ENCODE data around the gene IGF2. TPM values are rescaled to one million over a fixed set of nuclear protein-coding genes. Genes with fewer than 3 reads are reported as not detected.

The IGF2 gene
- total RNA-seq, 1 donor from 2014 or later = 56.5 TPM

DNA sequence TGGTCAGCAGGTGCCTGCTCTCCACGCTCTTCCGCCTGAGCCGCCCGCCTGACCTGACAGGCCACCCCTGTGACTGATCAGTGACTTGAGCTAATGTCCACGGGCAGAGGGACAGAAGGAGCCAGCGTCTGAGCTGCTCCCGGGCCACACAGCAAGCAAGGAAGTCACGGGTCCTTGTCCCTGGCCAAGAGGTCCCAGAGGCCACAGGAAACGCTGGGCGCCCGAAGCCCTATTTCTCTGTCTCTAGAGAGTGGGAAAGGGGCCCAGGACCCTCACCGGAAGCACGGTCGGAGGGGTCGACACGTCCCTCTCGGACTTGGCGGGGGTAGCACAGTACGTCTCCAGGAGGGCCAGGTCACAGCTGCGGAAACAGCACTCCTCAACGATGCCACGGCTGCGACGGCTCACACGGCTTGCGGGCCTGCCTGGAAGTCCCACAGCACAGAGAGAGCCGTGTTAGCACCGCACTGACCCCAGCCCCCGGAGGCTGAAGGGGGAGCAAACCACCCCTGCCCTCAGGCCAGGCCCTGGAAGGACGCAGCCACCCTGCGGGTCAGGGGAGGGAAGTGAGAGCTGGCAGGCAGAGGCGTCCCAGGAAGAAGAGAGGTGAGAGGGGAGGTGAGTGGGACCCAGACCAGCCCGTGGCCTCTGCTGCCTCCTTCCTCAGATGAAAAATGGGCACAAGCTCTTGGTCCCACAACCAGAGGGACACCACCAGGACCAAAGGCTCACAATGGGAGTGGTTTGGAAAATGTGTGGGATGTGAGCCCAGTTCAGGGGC is 5.8 kb downstream of the IGF2 start:
- no peaks in the 10 kb centered on the region for H3K27me3 ChIP-seq
- no peak overlapping the region for H3K27ac ChIP-seq
- TF ChIP-seq POLR2AphosphoS5 (IDR thresholded peaks at IDR 0.05; ENCODE audit: insufficient read depth in 1 of 2, low read depth in 1 of 2) (no peak), POLR2A (IDR thresholded peaks at IDR 0.05) (no peak)
- TF ChIP-seq, protein P1, sequence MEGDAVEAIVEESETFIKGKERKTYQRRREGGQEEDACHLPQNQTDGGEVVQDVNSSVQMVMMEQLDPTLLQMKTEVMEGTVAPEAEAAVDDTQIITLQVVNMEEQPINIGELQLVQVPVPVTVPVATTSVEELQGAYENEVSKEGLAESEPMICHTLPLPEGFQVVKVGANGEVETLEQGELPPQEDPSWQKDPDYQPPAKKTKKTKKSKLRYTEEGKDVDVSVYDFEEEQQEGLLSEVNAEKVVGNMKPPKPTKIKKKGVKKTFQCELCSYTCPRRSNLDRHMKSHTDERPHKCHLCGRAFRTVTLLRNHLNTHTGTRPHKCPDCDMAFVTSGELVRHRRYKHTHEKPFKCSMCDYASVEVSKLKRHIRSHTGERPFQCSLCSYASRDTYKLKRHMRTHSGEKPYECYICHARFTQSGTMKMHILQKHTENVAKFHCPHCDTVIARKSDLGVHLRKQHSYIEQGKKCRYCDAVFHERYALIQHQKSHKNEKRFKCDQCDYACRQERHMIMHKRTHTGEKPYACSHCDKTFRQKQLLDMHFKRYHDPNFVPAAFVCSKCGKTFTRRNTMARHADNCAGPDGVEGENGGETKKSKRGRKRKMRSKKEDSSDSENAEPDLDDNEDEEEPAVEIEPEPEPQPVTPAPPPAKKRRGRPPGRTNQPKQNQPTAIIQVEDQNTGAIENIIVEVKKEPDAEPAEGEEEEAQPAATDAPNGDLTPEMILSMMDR (IDR thresholded peaks at IDR 0.05) = no peak
- H3K4me3 ChIP-seq = no peak overlapping the region
- H3K36me3 ChIP-seq = no peaks in the 10 kb centered on the region
- peaks cover 7% of the 10 kb centered on the region for H3K4me1 ChIP-seq
- intact Hi-C loops (cut with DNase I) = no loop called here
- no peak for DNase-seq (ENCODE audit: extremely low spot score in 2 of 2)
- no peaks in the 10 kb centered on the region for H3K9me3 ChIP-seq

- intact Hi-C loops (cut with DNase I) = no loop called here
Measured at GRCh38 chr11:2132874-2133240, 6.3 kb downstream of the IGF2 start.

GRCh38 chr11:2132246-2132645 is 6.9 kb downstream of the IGF2 start:
- DNase-seq (ENCODE audit: extremely low spot score in 2 of 2) = no peak
- no peaks in the 10 kb centered on the region for H3K9me3 ChIP-seq
- no peak overlapping the region for H3K4me3 ChIP-seq
- no peaks in the 10 kb centered on the region for H3K36me3 ChIP-seq
- intact Hi-C loops (cut with DNase I) = no loop called here
- peaks cover under 1% of the 10 kb centered on the region for H3K4me1 ChIP-seq
- TF ChIP-seq POLR2AphosphoS5 (IDR thresholded peaks at IDR 0.05; ENCODE audit: insufficient read depth in 1 of 2, low read depth in 1 of 2) = no peak
- no peak for TF ChIP-seq POLR2A (IDR thresholded peaks at IDR 0.05)
- TF ChIP-seq, protein P1 (IDR thresholded peaks at IDR 0.05) = no peak
- no peak overlapping the region for H3K27ac ChIP-seq
- no peaks in the 10 kb centered on the region for H3K27me3 ChIP-seq

More at GRCh38 chr11:2132874-2133240, 6.3 kb downstream of the IGF2 start:
- H3K27me3 ChIP-seq = no peaks in the 10 kb centered on the region
- TF ChIP-seq, protein P1 (IDR thresholded peaks at IDR 0.05) = no peak
- TF ChIP-seq POLR2A (IDR thresholded peaks at IDR 0.05) (no peak), POLR2AphosphoS5 (IDR thresholded peaks at IDR 0.05; ENCODE audit: insufficient read depth in 1 of 2, low read depth in 1 of 2) (no peak)
- peaks cover 7% of the 10 kb centered on the region for H3K4me1 ChIP-seq
- no peak for DNase-seq (ENCODE audit: extremely low spot score in 2 of 2)
- no peaks in the 10 kb centered on the region for H3K36me3 ChIP-seq
- H3K27ac ChIP-seq = no peak overlapping the region
- H3K9me3 ChIP-seq = no peaks in the 10 kb centered on the region
- H3K4me3 ChIP-seq = no peak overlapping the region

DNA sequence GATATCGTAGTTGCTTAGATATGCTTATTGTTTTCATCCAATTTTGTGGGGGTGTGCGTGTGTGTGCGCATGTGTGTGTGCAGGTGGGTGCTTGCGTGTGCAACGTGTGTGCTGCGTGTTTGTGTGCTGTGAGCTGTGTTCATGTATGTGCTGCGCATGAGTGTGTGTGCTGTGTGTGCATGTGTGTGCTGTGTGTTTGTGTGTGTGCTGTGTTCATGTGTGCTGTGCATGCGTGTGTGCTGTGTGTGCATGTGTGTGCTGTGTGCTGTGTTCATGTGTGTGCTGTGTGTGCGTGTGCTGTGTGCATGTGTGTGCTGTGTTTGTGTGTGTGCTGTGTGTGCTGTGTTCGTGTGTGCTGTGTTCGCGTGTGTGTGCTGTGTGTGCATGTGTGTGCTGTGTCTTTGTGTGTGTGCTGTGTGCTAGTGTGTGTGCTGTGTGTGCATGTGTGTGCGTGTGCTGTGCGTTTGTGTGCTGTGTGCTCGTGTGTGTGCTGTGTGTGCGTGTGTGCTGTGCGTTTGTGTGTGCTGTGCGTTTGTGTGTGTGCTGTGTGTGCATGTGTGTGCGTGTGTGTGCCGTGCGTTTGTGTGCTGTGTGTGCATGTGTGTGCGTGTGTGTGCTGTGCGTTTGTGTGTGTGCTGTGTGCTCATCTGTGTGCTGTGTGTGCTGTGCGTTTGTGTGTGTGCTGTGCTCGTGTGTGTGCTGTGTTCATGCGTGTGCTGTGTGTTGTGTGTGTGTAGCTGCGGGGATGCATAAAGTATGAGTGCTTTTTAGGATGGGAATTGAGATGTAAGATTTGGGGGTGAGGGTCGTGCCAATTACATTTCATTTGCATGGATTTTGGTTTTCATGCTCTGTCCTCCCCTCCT is 7.6 kb downstream of the IGF2 start:
- no peak overlapping the region for H3K27ac ChIP-seq
- H3K4me3 ChIP-seq = no peak overlapping the region
- no peaks in the 10 kb centered on the region for H3K4me1 ChIP-seq
- TF ChIP-seq POLR2A (IDR thresholded peaks at IDR 0.05) = no peak
- no peak for TF ChIP-seq POLR2AphosphoS5 (IDR thresholded peaks at IDR 0.05; ENCODE audit: insufficient read depth in 1 of 2, low read depth in 1 of 2)
- TF ChIP-seq, protein P1 (IDR thresholded peaks at IDR 0.05) = no peak
- no peaks in the 10 kb centered on the region for H3K36me3 ChIP-seq
- H3K27me3 ChIP-seq = no peaks in the 10 kb centered on the region
- intact Hi-C loops (cut with DNase I) = no loop called here
- DNase-seq (ENCODE audit: extremely low spot score in 2 of 2) = no peak
- H3K9me3 ChIP-seq = no peaks in the 10 kb centered on the region

All from vagina (tissue), 2 donors.